GM12892 (cell line): ENCODE data around the gene HOGA1.

Experiments
- POLR2A ChIP-seq: IDR thresholded peaks from 2 replicates; pipeline ENCODE4 v1.6.1; 2011; ENCODE audit warnings: low read depth, low read length, control low read depth
- TAF1 ChIP-seq: IDR thresholded peaks from 2 replicates; pipeline ENCODE4 v1.6.1; 2011; ENCODE audit warnings: low read depth, mild to moderate bottlenecking, control low read depth, low read length, borderline replicate concordance

- TF ChIP-seq POLR2A (no peak), TAF1 (no peak)
Observed at GRCh38 chr10:97572214-97572989, 11.8 kb upstream of the HOGA1 start, which contains the start of gene ANKRD2.
